Measurements from ENCODE around the gene SPATA31E1. TPM values are rescaled to one million over a fixed set of nuclear protein-coding genes. Genes with fewer than 3 reads are reported as not detected.
"Not testable (repeated sequence)": the region's sequence is repeated elsewhere in the genome, so short reads cannot be mapped to it uniquely, and the experiment has no call there.

SPATA31E1 gene
- total RNA-seq, 2 experiments from 2014 or later = not detected

DNA sequence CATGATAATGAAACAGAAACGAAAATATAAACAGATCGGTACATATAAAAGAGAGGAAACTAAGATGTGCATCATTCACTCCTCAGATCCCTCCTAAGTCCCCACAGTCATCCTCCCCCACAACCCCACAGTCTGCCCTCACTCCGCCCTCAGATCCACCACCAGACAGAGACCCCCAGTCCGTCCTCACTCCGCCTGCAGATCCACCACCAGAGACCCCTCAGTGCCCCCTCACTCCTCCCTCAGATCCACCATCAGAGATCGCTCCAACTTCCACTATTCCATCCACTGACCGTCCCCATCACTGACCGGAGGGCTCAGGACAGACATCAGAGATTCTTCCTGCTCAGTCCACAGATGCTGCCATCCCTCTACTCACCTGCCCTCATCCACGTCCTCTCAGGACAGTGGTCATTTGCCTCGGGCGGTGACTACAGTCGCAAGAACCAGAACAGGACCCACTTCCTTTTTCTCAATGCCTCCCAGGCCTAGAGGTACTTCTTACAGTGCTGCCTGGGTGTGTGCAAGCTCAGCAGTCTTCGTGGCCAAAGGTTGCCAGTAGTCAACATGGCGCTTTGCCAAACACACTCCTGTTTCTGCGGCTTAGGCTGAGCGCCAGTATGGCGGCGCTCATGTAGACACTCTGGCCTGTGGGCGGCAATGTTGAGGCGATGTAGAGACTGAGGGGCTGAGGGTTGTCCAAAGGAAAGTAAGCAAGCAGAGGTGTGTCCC lies 26.8 kb downstream of the SPATA31E1 start:
- Mint-ChIP-seq H3K4me3 (no peak overlapping the region), H3K9me3 (peaks cover 2% of the 10 kb centered on the region), H3K27me3 (peaks cover 2% of the 10 kb centered on the region), H3K27ac (no peak overlapping the region), H3K36me3 (ENCODE audit: low read depth) (no peaks in the 10 kb centered on the region), H3K4me1 (ENCODE audit: low read depth) (no peaks in the 10 kb centered on the region)
- TF ChIP-seq, protein P1, sequence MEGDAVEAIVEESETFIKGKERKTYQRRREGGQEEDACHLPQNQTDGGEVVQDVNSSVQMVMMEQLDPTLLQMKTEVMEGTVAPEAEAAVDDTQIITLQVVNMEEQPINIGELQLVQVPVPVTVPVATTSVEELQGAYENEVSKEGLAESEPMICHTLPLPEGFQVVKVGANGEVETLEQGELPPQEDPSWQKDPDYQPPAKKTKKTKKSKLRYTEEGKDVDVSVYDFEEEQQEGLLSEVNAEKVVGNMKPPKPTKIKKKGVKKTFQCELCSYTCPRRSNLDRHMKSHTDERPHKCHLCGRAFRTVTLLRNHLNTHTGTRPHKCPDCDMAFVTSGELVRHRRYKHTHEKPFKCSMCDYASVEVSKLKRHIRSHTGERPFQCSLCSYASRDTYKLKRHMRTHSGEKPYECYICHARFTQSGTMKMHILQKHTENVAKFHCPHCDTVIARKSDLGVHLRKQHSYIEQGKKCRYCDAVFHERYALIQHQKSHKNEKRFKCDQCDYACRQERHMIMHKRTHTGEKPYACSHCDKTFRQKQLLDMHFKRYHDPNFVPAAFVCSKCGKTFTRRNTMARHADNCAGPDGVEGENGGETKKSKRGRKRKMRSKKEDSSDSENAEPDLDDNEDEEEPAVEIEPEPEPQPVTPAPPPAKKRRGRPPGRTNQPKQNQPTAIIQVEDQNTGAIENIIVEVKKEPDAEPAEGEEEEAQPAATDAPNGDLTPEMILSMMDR (IDR thresholded peaks at IDR 0.05) = no peak
- DNase-seq = no peak
- no peak for ATAC-seq
- CTCF ChIA-PET = no interaction called here
- POLR2A ChIA-PET = no interaction called here
- intact Hi-C loops (cut with micrococcal nuclease) = no loop called here

DNA sequence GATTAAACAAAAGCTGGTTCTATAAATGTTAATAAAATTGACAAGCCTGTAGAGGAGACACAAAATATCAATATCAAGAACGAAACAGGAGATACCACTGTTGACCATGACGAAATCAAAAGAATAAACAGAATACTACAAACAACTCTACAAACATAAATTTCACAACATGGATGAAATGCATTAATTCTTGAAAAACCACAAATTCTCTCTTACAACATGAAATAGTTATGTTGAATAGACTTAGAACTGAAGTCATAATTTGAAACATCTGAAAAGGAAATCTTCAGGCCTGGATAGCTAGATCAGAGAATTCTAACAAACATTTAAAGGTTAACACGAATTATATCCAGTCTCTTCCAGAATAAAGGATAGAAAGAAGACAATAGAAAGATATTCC lies 28.1 kb downstream of the SPATA31E1 start:
- ChIA-PET CTCF (no interaction called here), POLR2A (no interaction called here)
- Mint-ChIP-seq H3K27me3 (peaks cover 2% of the 10 kb centered on the region), H3K4me3 (no peak overlapping the region), H3K36me3 (ENCODE audit: low read depth) (no peaks in the 10 kb centered on the region), H3K9me3 (peaks cover 2% of the 10 kb centered on the region), H3K27ac (no peak overlapping the region), H3K4me1 (ENCODE audit: low read depth) (no peaks in the 10 kb centered on the region)
- no peak for ATAC-seq
- TF ChIP-seq, protein P1 (IDR thresholded peaks at IDR 0.05) = no peak
- intact Hi-C loops (cut with micrococcal nuclease) = no loop called here
- no peak for DNase-seq

DNA sequence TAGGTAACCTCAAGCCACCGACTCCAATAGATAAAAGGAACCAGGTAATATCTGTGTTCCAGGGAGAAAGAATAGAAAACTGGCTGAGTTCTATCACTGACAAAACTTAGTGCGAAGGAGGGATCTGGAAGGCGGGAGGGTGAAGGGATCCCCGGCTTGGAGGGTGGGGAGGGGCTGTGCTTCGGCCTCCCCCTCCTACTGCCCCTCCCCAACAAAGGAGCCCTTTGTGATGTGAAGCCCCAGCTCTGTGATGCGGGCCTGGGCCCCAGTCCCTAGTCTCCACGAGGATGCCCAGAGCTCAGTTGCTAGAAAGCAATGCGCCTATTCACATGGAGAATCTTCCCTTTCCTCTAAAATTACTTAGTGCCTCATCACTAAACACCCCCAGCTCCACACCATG lies 35.0 kb downstream of the SPATA31E1 start, which contains the start of gene SPATA31C1:
SPATA31C1 (plus strand) TSS at position 301 of the 400 bp plus-strand sequence.
- H3K9me3 Mint-ChIP-seq; ATAC-seq; DNase-seq; POLR2A ChIA-PET; H3K36me3 Mint-ChIP-seq (ENCODE audit: low read depth); H3K27ac Mint-ChIP-seq; CTCF ChIA-PET; H3K27me3 Mint-ChIP-seq; intact Hi-C loops (cut with micrococcal nuclease); H3K4me3 Mint-ChIP-seq; H3K4me1 Mint-ChIP-seq (ENCODE audit: low read depth): not testable (repeated sequence)

DNA sequence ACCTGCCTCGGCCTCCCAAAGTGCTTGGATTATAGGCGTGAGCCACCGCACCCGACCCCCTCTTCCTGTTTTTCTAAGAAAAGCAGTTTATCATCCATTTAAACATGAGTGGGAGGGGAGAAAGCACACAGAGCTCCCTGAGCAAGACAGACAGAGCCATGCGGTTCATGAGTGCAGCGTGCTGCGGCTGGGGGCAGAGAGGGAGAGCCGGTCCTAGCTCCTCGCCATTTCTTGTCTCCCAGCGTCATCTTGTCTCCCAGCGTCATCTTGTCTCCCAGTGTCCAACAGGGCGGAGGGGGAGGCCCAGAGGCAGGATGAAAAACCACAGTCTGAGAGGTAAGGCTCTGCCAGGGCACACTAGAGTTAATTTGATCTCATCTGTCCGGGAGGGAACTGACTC lies 36.3 kb downstream of the SPATA31E1 start:
- CTCF ChIA-PET; H3K27ac Mint-ChIP-seq; DNase-seq; H3K9me3 Mint-ChIP-seq; ATAC-seq; H3K4me3 Mint-ChIP-seq; H3K4me1 Mint-ChIP-seq (ENCODE audit: low read depth); intact Hi-C loops (cut with micrococcal nuclease); H3K36me3 Mint-ChIP-seq (ENCODE audit: low read depth); H3K27me3 Mint-ChIP-seq; POLR2A ChIA-PET: not testable (repeated sequence)

DNA sequence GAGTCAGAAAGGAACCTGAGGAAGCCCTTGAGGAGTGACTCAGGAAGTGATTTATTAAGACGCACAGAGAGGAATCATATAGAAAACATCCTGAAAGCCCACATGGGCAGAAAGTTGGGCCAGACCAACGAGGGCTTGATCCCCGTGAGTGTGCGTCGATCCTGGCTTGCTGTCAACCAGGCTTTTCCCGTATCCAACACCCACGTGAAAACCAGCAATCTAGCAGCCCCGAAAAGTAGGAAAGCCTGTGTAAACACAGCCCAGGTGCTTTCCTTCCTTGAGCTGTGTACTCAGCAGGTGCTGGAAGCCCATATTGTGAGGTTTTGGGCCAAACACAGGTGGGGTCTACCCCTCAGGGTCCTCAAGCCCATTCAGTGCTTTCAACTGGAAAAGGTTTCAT lies 38.9 kb downstream of the SPATA31E1 start:
- H3K27me3 Mint-ChIP-seq; H3K9me3 Mint-ChIP-seq; H3K4me3 Mint-ChIP-seq; ATAC-seq; CTCF ChIA-PET; H3K27ac Mint-ChIP-seq; H3K4me1 Mint-ChIP-seq (ENCODE audit: low read depth); intact Hi-C loops (cut with micrococcal nuclease); DNase-seq; H3K36me3 Mint-ChIP-seq (ENCODE audit: low read depth); POLR2A ChIA-PET: not testable (repeated sequence)

DNA sequence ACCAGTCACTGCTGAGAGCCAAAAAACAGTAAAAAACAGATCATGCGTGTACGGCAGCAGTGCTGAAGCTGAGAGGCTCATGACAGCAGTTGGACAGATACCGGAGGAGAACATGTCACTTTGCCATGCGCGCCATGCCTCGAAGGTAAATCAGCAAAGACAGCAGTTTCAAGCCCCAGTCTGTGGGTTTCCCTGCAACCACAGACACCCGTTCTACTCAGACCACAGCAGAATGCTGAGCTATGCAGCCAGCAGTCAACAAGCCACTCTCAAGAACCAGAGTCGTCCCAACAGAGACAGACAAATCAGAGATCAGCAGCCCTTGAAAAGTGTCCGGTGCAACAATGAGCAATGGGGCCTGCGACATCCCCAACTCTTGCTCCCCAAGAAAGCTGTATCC lies 40.3 kb downstream of the SPATA31E1 start:
- H3K36me3 Mint-ChIP-seq (ENCODE audit: low read depth); intact Hi-C loops (cut with micrococcal nuclease); POLR2A ChIA-PET; H3K9me3 Mint-ChIP-seq; CTCF ChIA-PET; ATAC-seq; H3K27me3 Mint-ChIP-seq; H3K4me1 Mint-ChIP-seq (ENCODE audit: low read depth); H3K4me3 Mint-ChIP-seq; H3K27ac Mint-ChIP-seq: not testable (repeated sequence)
- peak; percentile 13 for DNase-seq

DNA sequence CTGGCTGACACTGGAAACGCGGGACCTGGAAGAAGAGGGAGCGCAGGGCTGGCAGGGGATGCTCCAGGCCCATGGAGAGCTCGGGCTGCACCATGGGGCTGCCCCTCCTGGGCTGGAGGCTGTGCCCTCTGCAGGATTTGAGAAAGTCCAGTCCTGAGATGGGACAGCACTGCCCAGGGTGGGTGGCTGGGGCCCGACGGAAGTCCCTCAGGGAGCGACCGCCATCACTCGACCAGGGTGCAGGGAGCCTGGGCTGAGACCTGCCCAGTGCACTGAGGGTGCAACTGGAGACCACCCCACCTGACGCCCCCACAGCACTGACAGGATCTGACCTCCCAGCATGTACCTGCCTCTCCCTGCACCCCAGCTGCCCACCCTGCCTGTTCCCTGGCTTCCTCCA lies 42.2 kb downstream of the SPATA31E1 start:
- H3K4me1 Mint-ChIP-seq (ENCODE audit: low read depth); DNase-seq; H3K4me3 Mint-ChIP-seq; H3K9me3 Mint-ChIP-seq; intact Hi-C loops (cut with micrococcal nuclease); H3K36me3 Mint-ChIP-seq (ENCODE audit: low read depth); H3K27ac Mint-ChIP-seq; ATAC-seq; POLR2A ChIA-PET; CTCF ChIA-PET; H3K27me3 Mint-ChIP-seq: not testable (repeated sequence)

DNA sequence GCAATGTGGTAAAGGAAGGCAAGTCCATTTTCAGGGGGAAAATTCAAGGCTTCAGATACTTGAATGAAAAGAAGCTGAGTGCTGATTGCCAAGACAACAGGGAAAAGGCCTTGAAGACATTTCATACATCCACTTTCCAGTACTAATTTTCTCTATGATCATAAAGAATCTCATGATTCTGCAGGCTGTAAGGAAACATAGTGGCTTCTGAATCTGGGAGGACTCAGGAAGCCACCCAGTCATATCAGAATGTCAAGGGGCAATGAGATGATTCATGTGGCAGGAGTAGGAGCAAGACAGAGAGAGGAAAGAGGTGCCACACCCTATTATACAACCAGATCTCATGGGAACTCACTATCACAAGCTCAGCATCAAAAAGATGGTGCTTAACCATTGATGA lies 46.5 kb downstream of the SPATA31E1 start:
- ATAC-seq; H3K27me3 Mint-ChIP-seq; H3K27ac Mint-ChIP-seq; H3K9me3 Mint-ChIP-seq; H3K36me3 Mint-ChIP-seq (ENCODE audit: low read depth); intact Hi-C loops (cut with micrococcal nuclease); DNase-seq; H3K4me1 Mint-ChIP-seq (ENCODE audit: low read depth); H3K4me3 Mint-ChIP-seq; CTCF ChIA-PET; POLR2A ChIA-PET: not testable (repeated sequence)

DNA sequence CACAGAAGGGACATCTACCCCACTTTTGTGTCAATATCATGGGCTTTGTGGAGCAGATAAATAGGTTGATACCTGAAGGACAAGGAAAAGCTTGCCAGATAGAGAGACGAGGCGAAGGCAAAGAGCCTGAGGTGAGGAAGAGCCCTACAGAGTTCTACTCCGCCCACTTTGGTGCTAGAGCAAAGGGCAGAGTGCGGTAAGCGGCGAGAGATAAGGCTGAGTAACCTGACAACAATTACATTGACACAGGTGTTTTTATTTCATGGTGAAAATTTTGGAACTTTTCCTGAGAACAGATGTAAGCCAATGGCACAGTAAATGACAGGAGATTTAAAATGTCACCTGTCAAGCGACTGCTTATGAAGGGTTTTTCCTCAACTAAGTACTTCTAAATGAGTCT lies 51.8 kb downstream of the SPATA31E1 start:
- POLR2A ChIA-PET; CTCF ChIA-PET; H3K27ac Mint-ChIP-seq; H3K9me3 Mint-ChIP-seq; ATAC-seq; intact Hi-C loops (cut with micrococcal nuclease); DNase-seq; H3K27me3 Mint-ChIP-seq; H3K4me3 Mint-ChIP-seq; H3K4me1 Mint-ChIP-seq (ENCODE audit: low read depth); H3K36me3 Mint-ChIP-seq (ENCODE audit: low read depth): not testable (repeated sequence)

DNA sequence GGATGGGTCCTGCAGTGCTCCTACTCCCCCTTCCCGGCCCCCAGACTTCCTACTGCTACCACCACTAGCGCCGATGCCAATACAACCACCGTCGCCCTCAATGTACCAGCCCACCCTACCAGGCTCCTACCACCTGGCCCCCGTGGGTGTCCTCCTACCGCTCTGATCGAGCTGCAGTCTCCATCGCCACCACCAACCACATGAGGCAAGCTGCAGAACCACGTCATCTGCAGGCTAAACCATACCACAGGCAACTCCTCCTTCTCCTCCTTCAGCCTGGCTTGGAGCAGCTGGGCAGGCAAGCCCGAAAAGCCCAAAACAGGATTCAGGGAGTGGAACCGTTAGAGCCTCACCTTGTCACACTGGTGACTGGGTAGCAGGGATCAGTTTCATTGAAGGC lies 54.7 kb downstream of the SPATA31E1 start:
- H3K4me1 Mint-ChIP-seq (ENCODE audit: low read depth); H3K27me3 Mint-ChIP-seq; POLR2A ChIA-PET; ATAC-seq; H3K27ac Mint-ChIP-seq; H3K36me3 Mint-ChIP-seq (ENCODE audit: low read depth); H3K4me3 Mint-ChIP-seq; CTCF ChIA-PET; H3K9me3 Mint-ChIP-seq; DNase-seq; intact Hi-C loops (cut with micrococcal nuclease): not testable (repeated sequence)

DNA sequence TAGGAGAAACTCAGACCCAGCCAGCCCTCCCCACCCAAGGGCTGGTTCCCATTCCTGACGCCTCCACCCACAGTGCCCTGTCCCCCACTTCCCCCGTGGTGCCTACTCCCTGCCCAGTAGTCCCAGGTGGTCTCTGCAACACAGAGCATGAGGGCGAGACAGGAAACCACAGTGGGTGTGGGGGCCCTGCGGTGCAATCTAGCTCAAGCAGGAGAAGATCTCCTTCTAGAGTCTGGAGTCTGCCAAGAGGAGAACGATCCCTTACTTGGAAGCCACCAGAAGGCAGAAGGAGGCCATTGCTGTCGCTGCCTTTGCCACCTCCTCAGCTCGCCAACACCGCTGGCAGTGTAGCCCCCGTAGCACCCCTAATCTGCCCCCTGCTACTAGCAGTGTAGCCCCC lies 55.2 kb downstream of the SPATA31E1 start:
- H3K4me3 Mint-ChIP-seq; intact Hi-C loops (cut with micrococcal nuclease); H3K27ac Mint-ChIP-seq; ATAC-seq; POLR2A ChIA-PET; H3K36me3 Mint-ChIP-seq (ENCODE audit: low read depth); H3K4me1 Mint-ChIP-seq (ENCODE audit: low read depth); H3K27me3 Mint-ChIP-seq; CTCF ChIA-PET; DNase-seq; H3K9me3 Mint-ChIP-seq: not testable (repeated sequence)
